Renal cortex interstitium (tissue), 11 donors: Measurements from ENCODE around the gene YKT6. TPM values are rescaled to one million over a fixed set of nuclear protein-coding genes. Genes with fewer than 3 reads are reported as not detected.

ENCODE experiments used
- DNase-seq, 11 donors: peaks; one replicate each; pipeline ENCODE4 v3.0.0-alpha.2; 2013; ENCODE audit warnings: low read depth in 9 of 11, low spot score in 4 of 11; ENCODE audit errors: extremely low read depth in 1 of 11
- polyA plus RNA-seq, 3 donors: library from polyadenylated mRNA; unstranded; fragments of 120-200 nt; gene quantifications; one replicate each; pipeline ENCODE4 v1.2.1, GENCODE V29; 2013; ENCODE audit not compliant: insufficient read length in 3 of 3

YKT6 gene
- polyA plus RNA-seq, 3 donors = 75.8 to 78.0 (median 77.3) TPM

- DNase-seq = no peak
Measured at GRCh38 chr7:44212581-44213184, 11.9 kb downstream of the YKT6 start.

GRCh38 chr7:44213206-44213876, 12.6 kb downstream of the YKT6 start:
- DNase-seq = no peak

GRCh38 chr7:44213877-44214388, 13.2 kb downstream of the YKT6 start:
- no peak for DNase-seq

- no peak for DNase-seq
Measured at GRCh38 chr7:44215531-44215930, 14.8 kb downstream of the YKT6 start.

GRCh38 chr7:44216019-44216418, 15.2 kb downstream of the YKT6 start:
- no peak for DNase-seq

- DNase-seq = no peak
Measured at GRCh38 chr7:44216521-44217222, 15.9 kb downstream of the YKT6 start.

GRCh38 chr7:44217223-44217714, 16.5 kb downstream of the YKT6 start:
- DNase-seq = no peak

- DNase-seq = no peak
Measured at GRCh38 chr7:44217852-44218402, 17.1 kb downstream of the YKT6 start.

GRCh38 chr7:44218418-44219201, 17.8 kb downstream of the YKT6 start:
- no peak for DNase-seq

- no peak for DNase-seq
Measured at GRCh38 chr7:44219371-44220045, 18.7 kb downstream of the YKT6 start.

- DNase-seq = no peak
Measured at GRCh38 chr7:44220046-44220357, 19.2 kb downstream of the YKT6 start.

GRCh38 chr7:44220358-44221112, 19.8 kb downstream of the YKT6 start:
- DNase-seq = no peak

GRCh38 chr7:44221231-44221791, 20.5 kb downstream of the YKT6 start:
- DNase-seq = no peak

GRCh38 chr7:44222074-44222473, 21.3 kb downstream of the YKT6 start:
- no peak for DNase-seq

GRCh38 chr7:44222776-44223261, 22.0 kb downstream of the YKT6 start:
- no peak for DNase-seq

- DNase-seq = no peak
Measured at GRCh38 chr7:44223362-44224079, 22.7 kb downstream of the YKT6 start.
